IMR-90 (cell line): Measurements from ENCODE around the gene SPP2. TPM values are rescaled to one million over a fixed set of nuclear protein-coding genes. Genes with fewer than 3 reads are reported as not detected.

ENCODE experiments used
- ATAC-seq: fragments of 200-7000 bp; cut with Tn5 transposase; 2 replicates; pipeline ENCODE4 v1.9.1; 2020; ENCODE audit warnings: low read depth, mild to moderate bottlenecking, moderate library complexity
- BruUV-seq: library from RNA; stranded (reverse); fragments of 400-500 nt; replicated peaks from 2 replicates; lab custom pipeline; 2021; lab: Mats Ljungman, UMichigan
- CTCF ChIA-PET: fragments of 300-600 bp; formaldehyde crosslinking; extraction: SDS; loops from one replicate; lab custom pipeline; 2021; ENCODE audit warnings: antibody characterized with exemption; lab: Yijun Ruan, JAX
- POLR2A ChIA-PET: fragments of 300-600 bp; sonication (Branson Sonifier 250); formaldehyde crosslinking; loops from one replicate; lab custom pipeline; 2022; ENCODE audit warnings: antibody characterized with exemption; ENCODE audit not compliant: unreplicated experiment; lab: Charles Lee
- DNase-seq: peaks from one replicate; pipeline ENCODE4 v3.0.0; 2013
- H2AFZ ChIP-seq: replicated peaks from 2 replicates; pipeline ENCODE3; 2013; ENCODE audit warnings: low read length, mild to moderate bottlenecking; ENCODE audit not compliant: poor library complexity
- H2AK5ac ChIP-seq: 2 replicates; pipeline ENCODE4 v1.6.1; 2013; ENCODE audit warnings: low read depth, low read length, inconsistent platforms
- H2AK9ac ChIP-seq: replicated peaks from 2 replicates; pipeline ENCODE3; 2013; ENCODE audit warnings: mild to moderate bottlenecking, low read depth, low read length, moderate library complexity; ENCODE audit not compliant: poor library complexity
- H2BK120ac ChIP-seq: 2 replicates; pipeline ENCODE4 v1.6.1; 2013; ENCODE audit warnings: low read depth, low read length, inconsistent platforms
- H2BK15ac ChIP-seq: 3 replicates; pipeline ENCODE4 v1.6.1; 2013; ENCODE audit warnings: low read depth, low read length, inconsistent platforms
- H2BK20ac ChIP-seq: 2 replicates; pipeline ENCODE4 v1.6.1; 2013; ENCODE audit warnings: low read depth, mild to moderate bottlenecking, inconsistent platforms, low read length, moderate library complexity
- H2BK5ac ChIP-seq: 2 replicates; pipeline ENCODE4 v1.6.1; 2013; ENCODE audit warnings: mild to moderate bottlenecking, low read depth, low read length, inconsistent platforms; ENCODE audit not compliant: poor library complexity, severe bottlenecking
- H3K14ac ChIP-seq: replicated peaks from 2 replicates; pipeline ENCODE4 v1.6.1; 2013; ENCODE audit warnings: low read depth, low read length, inconsistent platforms
- H3K18ac ChIP-seq: 2 replicates; pipeline ENCODE4 v1.6.1; 2013; ENCODE audit warnings: low read depth, low read length, control low read depth
- H3K23ac ChIP-seq: 2 replicates; pipeline ENCODE4 v1.6.1; 2013; ENCODE audit warnings: low read depth, low read length, inconsistent platforms
- H3K27ac ChIP-seq: 2 replicates; pipeline ENCODE4 v1.5.1; 2013; ENCODE audit warnings: mild to moderate bottlenecking, control low read depth, low read length; ENCODE audit not compliant: insufficient read depth
- H3K27me3 ChIP-seq: 2 replicates; pipeline ENCODE4 v1.6.1; 2013; ENCODE audit warnings: low read length; ENCODE audit not compliant: control insufficient read depth, insufficient read depth
- H3K36me3 ChIP-seq: 2 replicates; pipeline ENCODE4 v1.6.1; 2013; ENCODE audit warnings: low read length, mixed read lengths; ENCODE audit not compliant: control insufficient read depth, insufficient read depth
- H3K4ac ChIP-seq: 2 replicates; pipeline ENCODE4 v1.6.1; 2013; ENCODE audit warnings: low read depth, low read length, inconsistent platforms
- H3K4me1 ChIP-seq: 2 replicates; pipeline ENCODE4 v1.6.1; 2013; ENCODE audit warnings: low read length, mixed read lengths; ENCODE audit not compliant: control insufficient read depth, insufficient read depth
- H3K4me2 ChIP-seq: 2 replicates; pipeline ENCODE4 v1.6.1; 2013; ENCODE audit warnings: low read depth, mild to moderate bottlenecking, control low read depth, low read length, moderate library complexity
- H3K4me3 ChIP-seq: 2 replicates; pipeline ENCODE4 v1.5.1; 2013; ENCODE audit warnings: low read depth, mild to moderate bottlenecking, control low read depth, low read length, moderate library complexity; ENCODE audit not compliant: insufficient read depth
- H3K56ac ChIP-seq: 2 replicates; pipeline ENCODE4 v1.6.1; 2013; ENCODE audit warnings: low read length, inconsistent platforms; ENCODE audit not compliant: insufficient read depth; ENCODE audit errors: extremely low read depth
- H3K79me1 ChIP-seq, 2 experiments: 2 replicates each; pipeline ENCODE4 v1.6.1; 2013; ENCODE audit warnings: low read length in 2 of 2, inconsistent platforms in 1 of 2, low read depth in 1 of 2
- H3K9ac ChIP-seq: 2 replicates; pipeline ENCODE4 v1.6.1; 2013; ENCODE audit warnings: low read depth, low read length, control low read depth
- H3K9me1 ChIP-seq: 2 replicates; pipeline ENCODE4 v1.6.1; 2013; ENCODE audit warnings: low read length, inconsistent platforms; ENCODE audit not compliant: insufficient read depth
- H3K9me3 ChIP-seq: 2 replicates; pipeline ENCODE4 v1.6.1; 2013; ENCODE audit warnings: low read length; ENCODE audit not compliant: control insufficient read depth, insufficient read depth
- H4K20me1 ChIP-seq: 2 replicates; pipeline ENCODE4 v1.6.1; 2013; ENCODE audit warnings: low read length, inconsistent platforms; ENCODE audit not compliant: insufficient read depth
- H4K5ac ChIP-seq: 2 replicates; pipeline ENCODE4 v1.6.1; 2013; ENCODE audit warnings: mild to moderate bottlenecking, low read depth, low read length, control low read depth
- H4K8ac ChIP-seq, 2 experiments: 2 replicates each; pipeline ENCODE4 v1.6.1; 2013; ENCODE audit warnings: low read depth in 2 of 2, low read length in 2 of 2, control low read depth in 1 of 2, inconsistent platforms in 1 of 2
- H4K91ac ChIP-seq: 2 replicates; pipeline ENCODE4 v1.6.1; 2013; ENCODE audit warnings: low read depth, low read length, inconsistent platforms; ENCODE audit not compliant: insufficient read depth
- BHLHE40 ChIP-seq: fragments of 150-350 bp; IDR thresholded peaks from 2 replicates; pipeline ENCODE4 v1.6.1; 2016; ENCODE audit warnings: mild to moderate bottlenecking, low read depth, low read length
- FOS ChIP-seq: fragments of 150-350 bp; IDR thresholded peaks from 2 replicates; pipeline ENCODE4 v1.6.1; 2016; ENCODE audit warnings: low read depth, low read length
- MXI1 ChIP-seq: IDR thresholded peaks from 2 replicates; pipeline ENCODE4 v1.6.1; 2012; ENCODE audit warnings: low read depth, mild to moderate bottlenecking, low read length, moderate library complexity, borderline replicate concordance
- NFE2L2 ChIP-seq: fragments of 150-350 bp; IDR thresholded peaks from 2 replicates; pipeline ENCODE4 v1.6.1; 2016; ENCODE audit warnings: low read depth, mild to moderate bottlenecking, low read length
- WGBS, 2 experiments: methylation state at CpG; one replicate each; pipeline versions ENCODE4 v1.1.5 to v1.1.7; 2013; ENCODE audit warnings: missing lambda C conversion rate in 2 of 2; ENCODE audit not compliant: insufficient read length in 1 of 2; ENCODE audit errors: extremely low coverage in 2 of 2; 5-methylcytosine and 5-hydroxymethylcytosine counted together
- dilution Hi-C: fragments of 300-500 bp; cut with HindIII; formaldehyde crosslinking; loops from one replicate; pipeline ENCODE4 v1.14.3; 2018; ENCODE audit warnings: low sequenced_read_pairs; ENCODE audit not compliant: unreplicated experiment
- in situ Hi-C: fragments of 300-500 bp; cut with MboI; formaldehyde crosslinking; loops from 3 replicates; pipeline ENCODE4 v1.14.3; 2019; ENCODE audit warnings: low sequenced_read_pairs, inconsistent platforms, mixed read lengths
- intact Hi-C: fragments of 100-400 bp; cut with micrococcal nuclease; formaldehyde crosslinking; loops from 2 replicates; pipeline ENCODE4 v1.10.0; 2022
- polyA plus RNA-seq, 3 experiments: library from polyadenylated mRNA; depleted of rRNA; stranded (reverse); fragments of >200 nt; gene quantifications; 2 replicates each; pipeline ENCODE4 v1.2.3, GENCODE V29; 2012; ENCODE audit warnings: low replicate concordance in 1 of 3
- total RNA-seq: library from RNA; depleted of rRNA; stranded (reverse); fragments of >200 nt; gene quantifications from 2 replicates; pipeline ENCODE4 v1.2.3, GENCODE V29; 2012

The SPP2 gene
- total and polyA plus RNA-seq, 2 of the 4 experiments (the other 2 are of a cell fraction) = not detected

DNA sequence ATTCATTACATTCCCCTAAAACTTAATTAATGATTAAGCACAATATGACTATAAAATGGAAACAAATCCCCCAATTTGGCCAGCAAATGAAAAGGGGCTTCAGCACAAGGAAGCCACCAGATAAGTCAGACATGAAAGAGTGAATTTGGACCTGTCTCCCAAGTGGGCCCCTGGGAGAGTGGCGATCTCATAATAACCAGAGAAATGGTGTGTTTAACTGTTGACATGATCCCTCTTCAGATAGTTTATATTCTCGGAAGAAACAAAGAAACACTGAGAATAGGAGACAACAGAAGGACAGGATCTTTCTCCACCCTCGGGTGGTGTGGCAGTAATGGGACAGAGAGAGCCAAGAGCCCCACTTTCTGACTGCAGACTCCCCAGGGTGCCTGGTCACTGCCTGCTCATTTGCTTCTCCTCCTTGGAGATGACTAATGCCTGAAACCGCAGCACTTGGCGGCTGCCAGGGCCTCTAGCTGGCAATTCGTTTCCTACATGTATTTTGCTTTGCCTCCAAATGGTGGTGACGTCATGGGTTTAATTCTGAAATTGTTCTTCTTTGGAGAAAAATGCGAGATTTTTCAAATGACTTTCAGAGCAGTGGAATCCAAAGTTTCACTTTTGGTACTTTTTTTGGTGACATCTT, 46.4 kb upstream of the SPP2 start:
- H3K27ac ChIP-seq = no peak overlapping the region
- BruUV-seq = no TSS peak
- no CpG with 5 or more reads among the region's 8 CpGs for WGBS, 2 experiments

More for the DNA sequence above, 46.4 kb upstream of the SPP2 start:
- Histone ChIP-seq H2AK5ac (no peak overlapping the region), H2AK9ac (no peak overlapping the region), H3K9me3 (no peaks in the 10 kb centered on the region), H4K5ac (no peak overlapping the region; the same call in 1 of the 2 replicates), H2BK15ac (peak overlapping the region; percentile 58; the same call in 1 of the 3 replicates), H3K14ac (no peak overlapping the region; the same call in 1 of the 2 replicates), H4K8ac (peak overlapping the region in 1 of 2 experiments; percentile 23; a peak in 1 of 4 replicates), H3K4me2 (peak overlapping the region; percentile 55), H3K27me3 (peaks cover 4% of the 10 kb centered on the region), H2BK20ac (peak overlapping the region; percentile 31; the same call in 1 of the 2 replicates), H2AFZ (peak overlapping the region; percentile 26), H3K9ac (no peak overlapping the region), H3K36me3 (no peaks in the 10 kb centered on the region), H3K79me1 (no peaks in the 10 kb centered on the region), H3K23ac (no peak overlapping the region), H3K4me3 (no peak overlapping the region), H3K9me1 (peaks cover 4% of the 10 kb centered on the region; the same call in 1 of the 2 replicates), H3K4me1 (no peaks in the 10 kb centered on the region), H3K4ac (peak overlapping the region; percentile 46; the same call in 1 of the 2 replicates), H4K91ac (no peak overlapping the region), H3K56ac (no peak overlapping the region), H2BK5ac (no peak overlapping the region), H2BK120ac (peak overlapping the region; percentile 35), H3K18ac (no peak overlapping the region), H4K20me1 (no peaks in the 10 kb centered on the region)
- intact Hi-C loops (no loop called here), dilution Hi-C loops (no loop called here), in situ Hi-C loops (no loop called here)
- peak; percentile 95 for DNase-seq
- POLR2A ChIA-PET = no interaction called here
- ATAC-seq = peak; percentile 95
- TF ChIP-seq BHLHE40 = peak; percentile 40; the same call in 1 of the 2 replicates
- TF ChIP-seq FOS = peak; percentile 73; the same call in 1 of the 2 replicates
- no peak for TF ChIP-seq MXI1
- no peak for TF ChIP-seq NFE2L2
- CTCF ChIA-PET = no interaction called here
